EL (cell line): ENCODE measurements around the gene MGLL.
A peak's percentile ranks its signal among the peaks of the same experiment; 100 is the strongest.
"Not testable (repeated sequence)": the region's sequence is repeated elsewhere in the genome, so short reads cannot be mapped to it uniquely, and the experiment has no call there.

Experiments
- DNase-seq: peaks from one replicate; pipeline ENCODE4 v3.0.0-alpha.2; 2016

The MGLL gene

GRCh38 chr3:127718916-127719290 is 103.4 kb downstream of the MGLL start:
- no peak for DNase-seq

- DNase-seq: no peak
Observed at GRCh38 chr3:127718245-127718915, 103.9 kb downstream of the MGLL start.

GRCh38 chr3:127717357-127718244 is 104.7 kb downstream of the MGLL start:
- DNase-seq: no peak

- DNase-seq: no peak
Observed at GRCh38 chr3:127716384-127716783, 105.9 kb downstream of the MGLL start.

GRCh38 chr3:127715532-127715931 is 106.8 kb downstream of the MGLL start:
- DNase-seq: no peak

- DNase-seq: no peak
Observed at GRCh38 chr3:127714866-127715265, 107.4 kb downstream of the MGLL start.

GRCh38 chr3:127714125-127714571 is 108.2 kb downstream of the MGLL start:
- DNase-seq: no peak

GRCh38 chr3:127712881-127713771 is 109.2 kb downstream of the MGLL start:
- DNase-seq: no peak

- no peak for DNase-seq
Observed at GRCh38 chr3:127712461-127712860, 109.9 kb downstream of the MGLL start.

- DNase-seq: no peak
Observed at GRCh38 chr3:127711896-127712295, 110.4 kb downstream of the MGLL start.

- DNase-seq: no peak
Observed at GRCh38 chr3:127711021-127711695, 111.2 kb downstream of the MGLL start.

- DNase-seq: no peak
Observed at GRCh38 chr3:127710155-127710941, 112.0 kb downstream of the MGLL start.

GRCh38 chr3:127709320-127710060 is 112.8 kb downstream of the MGLL start:
- peak; percentile 19 for DNase-seq

GRCh38 chr3:127708837-127709236 is 113.5 kb downstream of the MGLL start:
- no peak for DNase-seq

GRCh38 chr3:127707851-127708411 is 114.4 kb downstream of the MGLL start:
- DNase-seq: no peak

GRCh38 chr3:127706785-127707351 is 115.4 kb downstream of the MGLL start:
- DNase-seq: no peak

- no peak for DNase-seq
Observed at GRCh38 chr3:127706312-127706711, 116.0 kb downstream of the MGLL start.

- not testable (repeated sequence) for DNase-seq
Observed at GRCh38 chr3:127704840-127705239, 117.5 kb downstream of the MGLL start.

GRCh38 chr3:127702151-127702578 is 120.2 kb downstream of the MGLL start:
- DNase-seq: no peak

GRCh38 chr3:127701280-127701911 is 120.9 kb downstream of the MGLL start:
- no peak for DNase-seq
